Measurements from ENCODE around the gene HARBI1.

The HARBI1 gene

GRCh38 chr11:46554213-46555147 lies 62.5 kb downstream of the HARBI1 start:
- DNase-seq (ENCODE audit: low read depth in 2 of 3, low spot score in 1 of 3), result no peak

- no peak for DNase-seq (ENCODE audit: low read depth in 2 of 3, low spot score in 1 of 3)
Observed at GRCh38 chr11:46553814-46554212, 63.2 kb downstream of the HARBI1 start.
